NT2/D1 (cell line): ENCODE data around the gene DOCK8.

Experiments
- SUZ12 ChIP-seq: IDR thresholded peaks from 2 replicates; pipeline ENCODE4 v1.6.1; 2011; ENCODE audit not compliant: insufficient read length, insufficient read depth; ENCODE audit errors: extremely low read depth
- YY1 ChIP-seq: IDR thresholded peaks from 2 replicates; pipeline ENCODE4 v1.6.1; 2011; ENCODE audit not compliant: insufficient read length, insufficient read depth
- ZNF274 ChIP-seq: IDR thresholded peaks from 2 replicates; pipeline ENCODE4 v1.6.1; 2011; ENCODE audit warnings: mild to moderate bottlenecking, low read depth, low read length

DNA sequence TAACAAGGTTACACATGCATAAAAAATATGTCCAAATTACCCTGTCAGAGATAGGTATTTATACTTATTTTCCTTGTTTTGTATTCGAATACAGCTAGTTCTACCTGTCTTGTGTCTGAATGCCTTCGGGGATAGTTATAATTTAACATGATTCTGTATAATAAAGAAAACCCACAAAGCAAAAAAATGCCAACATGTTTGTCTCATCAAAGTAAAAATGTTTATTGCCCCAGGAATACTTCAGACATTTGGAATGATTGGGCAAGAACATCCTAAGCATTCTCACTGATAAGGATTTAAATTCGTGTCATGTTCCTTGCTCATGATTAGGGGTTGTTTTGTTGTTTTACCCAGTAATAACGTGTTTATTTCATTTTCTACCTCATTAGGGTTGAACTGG, 74.5 kb downstream of the DOCK8 start:
- TF ChIP-seq YY1 = no peak
- TF ChIP-seq ZNF274 = no peak
- no peak for TF ChIP-seq SUZ12
